ENCODE results near the gene NANS.
A peak's percentile ranks its signal among the peaks of the same experiment; 100 is the strongest.
"Not testable (repeated sequence)": the region's sequence is repeated elsewhere in the genome, so short reads cannot be mapped to it uniquely, and the experiment has no call there.

NANS gene

DNA sequence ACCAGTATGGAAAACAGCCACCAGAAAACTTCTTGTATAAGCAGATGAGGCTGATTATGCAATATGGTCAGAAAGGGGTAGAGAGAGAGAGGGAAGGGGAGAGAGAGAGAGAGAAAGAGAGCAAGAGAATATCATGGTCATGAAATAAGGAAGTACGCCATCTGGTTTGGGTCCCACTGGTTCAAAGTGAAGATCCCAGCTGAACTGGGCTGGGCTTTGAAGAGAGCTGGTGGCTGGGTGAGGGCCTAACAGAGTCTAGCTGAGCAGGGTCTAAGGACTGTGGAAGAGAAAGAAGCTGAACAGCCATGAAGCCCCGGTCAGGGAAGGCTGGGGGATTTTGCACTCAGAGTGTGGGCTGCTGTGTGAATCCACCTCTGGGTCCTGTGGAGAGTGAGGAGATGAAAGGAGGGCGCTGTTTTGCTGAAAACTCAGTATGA lies 47.9 kb downstream of the NANS start:
- DNase-seq = no peak

- no peak for DNase-seq
These were observed 48.5 kb downstream of the NANS start for GRCh38 chr9:98105006-98105405.

DNA sequence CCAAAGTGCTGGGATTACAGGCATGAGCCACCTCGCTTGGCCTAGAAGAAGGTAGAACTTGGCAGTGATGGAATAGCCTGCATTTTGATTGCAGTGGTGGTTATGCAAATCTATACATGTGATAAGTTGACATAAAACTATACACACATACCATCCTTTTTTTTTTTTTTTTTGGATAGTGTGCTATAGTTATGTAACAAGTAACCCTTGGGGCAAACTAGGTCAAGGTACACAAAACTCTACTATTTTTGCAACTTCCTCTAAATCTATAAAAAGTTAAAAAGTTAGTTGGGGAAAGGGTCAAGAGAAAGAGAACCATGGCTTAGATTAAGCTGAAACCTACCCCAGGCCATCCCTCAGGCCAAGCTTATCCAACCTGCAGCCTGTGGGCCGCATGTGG lies 51.4 kb downstream of the NANS start:
- DNase-seq = no peak

DNA sequence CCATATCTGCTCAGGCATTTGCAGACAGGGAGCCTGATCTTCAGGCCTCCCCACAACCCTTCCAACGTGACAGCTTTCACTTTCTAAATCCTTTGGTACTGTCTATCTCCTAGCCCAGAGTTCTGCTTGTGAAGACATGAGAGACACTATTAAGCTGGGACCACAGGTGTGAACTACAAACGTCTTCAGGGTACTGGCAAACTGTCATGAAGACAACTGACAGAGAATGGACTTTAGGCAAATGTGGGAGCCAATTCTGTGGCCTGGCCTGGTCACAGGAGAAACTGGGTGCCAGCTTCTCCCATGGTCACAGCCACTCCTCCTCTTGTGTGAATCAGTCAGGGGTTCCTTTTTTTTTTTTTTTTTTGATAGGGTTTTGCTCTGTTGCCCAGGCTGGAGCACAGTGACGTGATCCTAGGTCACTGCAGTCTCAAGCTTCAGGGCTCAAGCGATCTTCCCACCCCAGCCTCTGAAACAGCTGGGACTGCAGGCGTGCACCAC lies 52.0 kb downstream of the NANS start:
- DNase-seq = peak; percentile 22

DNA sequence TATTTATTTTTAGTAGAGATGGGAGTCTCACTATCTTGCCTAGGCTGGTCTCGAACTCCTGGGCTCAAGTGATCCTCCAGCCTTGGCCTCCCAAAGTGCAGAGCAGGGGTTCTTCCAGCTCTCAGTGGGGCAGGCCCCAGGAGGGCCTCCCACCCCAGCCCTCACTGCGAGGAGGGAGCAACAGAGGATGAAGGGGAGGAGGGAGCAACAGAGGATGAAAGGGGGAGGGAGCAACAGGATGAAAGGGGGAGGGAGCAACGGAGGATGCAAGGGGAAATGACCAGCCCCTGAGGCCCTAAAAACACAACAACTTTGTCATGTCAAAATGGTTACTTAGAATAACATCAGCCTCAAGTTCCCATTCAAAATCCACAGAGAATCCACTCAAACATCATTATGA lies 52.5 kb downstream of the NANS start:
- DNase-seq = no peak

- DNase-seq = not testable (repeated sequence)
These were observed 60.6 kb downstream of the NANS start for GRCh38 chr9:98117097-98117496.

- DNase-seq = peak; percentile 46
These were observed 61.6 kb downstream of the NANS start for GRCh38 chr9:98117984-98118639.

DNA sequence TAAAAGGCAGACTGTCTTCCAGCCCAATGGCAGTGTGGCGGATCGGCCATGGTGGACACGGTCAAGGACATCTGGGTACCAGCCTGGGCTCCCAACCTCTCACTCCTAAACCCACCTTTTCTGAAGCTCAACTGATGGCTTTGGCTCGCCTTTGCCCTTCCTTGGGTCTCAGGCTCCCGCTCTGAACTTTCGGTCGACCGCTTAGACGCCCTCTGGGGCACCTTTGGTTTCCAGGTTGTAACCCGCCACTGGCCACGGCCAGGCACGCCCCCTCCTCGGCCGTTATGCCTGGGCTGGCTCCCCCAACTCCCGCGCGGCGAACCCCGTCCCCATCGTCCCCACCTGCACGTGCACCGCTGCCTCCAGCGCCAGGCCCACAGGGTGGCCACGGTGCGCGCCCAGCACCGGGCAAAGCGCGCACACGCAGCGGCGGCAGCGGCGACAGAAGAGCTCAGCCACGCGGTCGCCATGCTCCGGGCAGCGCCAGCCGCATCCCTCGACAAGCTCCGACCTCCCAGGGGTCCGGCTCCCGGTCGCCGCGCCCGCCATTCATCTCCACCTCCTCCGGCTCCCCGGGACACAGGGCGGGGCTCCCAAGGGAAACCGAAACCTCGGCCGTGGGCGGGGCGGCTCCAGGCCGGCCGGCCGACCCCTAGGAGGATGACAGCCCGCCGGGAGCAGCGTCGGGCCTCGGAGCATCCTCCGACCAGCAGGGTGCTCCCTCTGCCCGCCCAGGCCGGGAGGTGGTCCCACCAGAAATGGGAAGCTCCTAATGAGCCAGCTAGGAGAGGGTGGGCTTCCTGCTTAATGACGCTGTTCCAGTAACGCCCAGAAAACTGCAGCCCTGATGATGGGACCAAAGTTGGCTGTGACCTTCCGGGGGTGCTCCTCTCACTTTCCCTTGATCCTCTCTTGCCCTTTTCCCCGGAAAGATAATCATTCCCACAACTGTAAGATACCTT lies 62.4 kb downstream of the NANS start, which contains the start of gene TRIM14:
TSS of gene TRIM14 (minus strand) at position 583 of the 962 bp plus-strand sequence. CDS start at position 549, 34 bp downstream.
- DNase-seq = peak; percentile 34

DNA sequence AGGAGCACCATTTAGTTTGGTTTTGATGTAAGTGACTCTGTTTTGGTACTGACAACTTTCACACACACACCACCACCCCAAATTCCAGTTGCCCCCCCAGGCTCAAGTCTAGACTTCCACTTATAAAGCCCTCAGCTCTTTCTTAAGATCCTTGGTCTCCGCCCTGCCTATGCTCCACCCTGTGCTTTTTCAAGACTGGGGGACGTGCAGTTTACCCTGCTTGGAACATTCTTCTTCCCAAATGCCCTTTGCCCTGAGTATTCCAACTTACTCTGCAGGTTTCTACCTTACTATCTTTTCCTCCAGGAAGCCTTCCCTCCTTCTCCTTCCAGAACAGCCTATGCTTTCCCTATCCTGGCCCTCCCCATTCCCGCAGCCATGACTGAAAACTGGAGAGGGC lies 63.9 kb downstream of the NANS start:
- DNase-seq = no peak

- DNase-seq = no peak
These were observed 64.5 kb downstream of the NANS start for GRCh38 chr9:98121058-98121457.

DNA sequence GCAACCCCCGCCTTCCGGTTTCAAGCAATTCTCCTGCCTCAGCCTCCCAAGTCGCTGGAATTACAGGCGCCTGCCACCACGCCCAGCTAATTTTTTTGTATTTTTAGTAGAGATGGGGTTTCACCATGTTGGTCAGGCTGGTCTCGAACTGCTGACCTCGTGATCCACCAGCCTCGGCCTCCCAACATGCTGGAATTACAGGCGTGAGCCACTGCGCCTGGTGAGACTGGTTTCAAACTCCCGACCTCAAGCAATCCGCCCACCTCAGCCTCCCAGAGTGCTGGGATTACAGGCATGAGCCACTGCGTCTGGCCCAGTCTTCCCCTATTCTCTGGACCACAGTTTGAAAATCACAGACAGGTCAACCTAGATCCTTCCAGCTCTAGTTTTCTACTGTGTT lies 67.6 kb downstream of the NANS start:
- not testable (repeated sequence) for DNase-seq

- no peak for DNase-seq
These were observed 68.3 kb downstream of the NANS start for GRCh38 chr9:98124637-98125426.

GRCh38 chr9:98127226-98127625 lies 70.7 kb downstream of the NANS start:
- no peak for DNase-seq

DNA sequence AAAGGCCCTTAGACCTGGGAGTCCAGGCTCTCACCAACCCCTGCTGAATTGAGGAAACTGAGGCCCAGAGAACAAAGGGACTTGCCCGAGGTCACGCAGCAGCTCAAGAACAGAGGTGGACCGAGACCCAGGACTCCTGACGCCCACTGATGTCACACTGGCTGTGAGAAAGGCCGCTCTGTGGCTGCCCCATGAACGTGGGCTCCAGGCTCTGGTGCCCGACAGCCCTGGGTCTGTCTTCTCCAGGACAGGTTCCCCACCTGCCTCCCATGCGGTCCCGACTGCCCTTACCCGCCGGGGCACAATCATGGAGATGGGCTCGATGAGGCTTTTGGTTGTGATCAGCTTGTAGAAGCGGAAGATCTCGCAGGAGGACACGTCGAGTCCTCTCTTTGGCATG lies 71.8 kb downstream of the NANS start:
- DNase-seq = no peak

GRCh38 chr9:98129451-98129881 lies 72.9 kb downstream of the NANS start:
- DNase-seq = no peak

DNA sequence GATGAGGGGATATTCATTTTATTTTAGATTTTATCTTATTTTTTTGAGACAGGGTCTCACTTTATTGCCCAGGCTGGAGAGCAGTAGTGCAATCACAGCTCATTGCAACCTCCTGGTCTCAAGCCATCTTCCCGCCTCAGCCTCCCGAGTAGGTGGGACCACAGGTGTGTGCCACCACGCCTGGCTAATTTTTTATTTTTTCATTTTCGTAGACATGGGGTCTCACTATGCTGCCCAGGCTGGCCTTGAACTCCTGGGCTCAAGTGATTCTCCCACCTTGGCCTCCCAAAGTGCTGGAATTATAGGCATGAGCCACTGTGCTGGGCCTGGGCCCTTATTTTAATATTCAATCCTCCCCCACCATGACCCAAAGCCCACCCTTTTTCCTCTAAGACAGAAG lies 73.5 kb downstream of the NANS start:
- DNase-seq = not testable (repeated sequence)

DNA sequence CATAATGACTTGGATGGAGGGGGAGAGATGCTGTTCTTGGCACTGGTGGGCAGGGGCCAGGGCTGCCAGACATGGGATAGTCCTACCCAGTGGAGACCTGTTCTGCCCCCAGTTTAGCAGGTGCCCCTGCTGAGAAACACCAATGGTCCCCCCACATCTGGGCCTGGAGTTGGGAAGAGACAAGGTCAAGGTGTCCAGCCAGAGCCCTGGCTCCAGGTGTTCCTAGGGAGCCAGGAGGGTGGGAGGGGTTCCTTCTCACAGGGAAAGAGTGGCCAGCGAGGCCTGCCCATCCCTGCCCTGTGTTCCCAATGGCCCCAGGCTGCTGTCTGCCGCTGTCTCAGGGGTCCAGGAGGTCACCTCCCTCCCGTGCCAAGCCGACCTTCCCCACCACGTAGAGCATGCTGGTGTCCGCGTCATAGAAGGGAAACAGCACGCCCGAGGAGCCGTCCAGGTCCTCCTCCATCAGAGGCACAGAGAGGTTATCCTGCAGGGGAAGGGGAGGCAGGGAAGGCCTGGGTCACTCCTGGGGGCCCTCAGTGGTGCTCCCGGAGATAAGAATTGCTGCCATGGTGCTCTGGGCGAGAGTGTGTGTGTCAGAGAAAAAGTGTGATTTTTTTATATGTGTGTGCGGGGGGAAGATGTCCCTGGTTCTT lies 74.2 kb downstream of the NANS start:
- DNase-seq = no peak

DNA sequence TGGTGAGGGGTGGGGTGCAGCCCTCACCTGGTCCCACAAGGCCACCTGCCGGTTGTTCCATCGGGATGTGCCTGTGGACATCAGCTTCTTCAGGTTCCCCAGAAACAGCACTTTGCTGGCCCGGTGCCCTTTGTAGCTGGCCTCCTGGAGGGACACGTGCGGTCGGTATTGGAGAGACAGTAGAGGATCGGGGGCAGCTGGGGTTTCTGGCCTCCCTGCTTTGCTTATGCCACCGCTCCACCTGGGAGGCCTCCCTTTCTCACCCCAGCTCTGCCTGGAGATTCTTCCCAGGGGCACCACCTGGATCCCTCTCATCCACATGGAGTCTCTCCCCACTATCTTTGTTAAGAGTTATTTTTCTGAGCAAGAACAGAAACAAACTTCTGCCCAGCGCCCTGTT lies 75.6 kb downstream of the NANS start:
- DNase-seq = no peak
